SJCRH30 (cell line): ENCODE data around the gene AATF. TPM values are rescaled to one million over a fixed set of nuclear protein-coding genes. Genes with fewer than 3 reads are reported as not detected.

Source experiments
- DNase-seq, 2 experiments: peaks; one replicate each; pipeline ENCODE4 v3.0.0-alpha.2; 2015 to 2020
- H3K27ac ChIP-seq: fragments of 250-450 bp; sonication (Bioruptor Pico); 2 replicates; pipeline ENCODE4 v1.5.1; 2020; ENCODE audit warnings: mild to moderate bottlenecking, moderate library complexity
- H3K27me3 ChIP-seq: fragments of 250-450 bp; sonication (Bioruptor Pico); 2 replicates; pipeline ENCODE4 v1.5.1; 2020; ENCODE audit warnings: mild to moderate bottlenecking, moderate library complexity
- H3K36me3 ChIP-seq: fragments of 250-450 bp; sonication (Bioruptor Pico); 2 replicates; pipeline ENCODE4 v1.5.1; 2020; ENCODE audit warnings: mild to moderate bottlenecking, moderate library complexity
- H3K4me1 ChIP-seq: fragments of 250-450 bp; sonication (Bioruptor Pico); 2 replicates; pipeline ENCODE4 v1.5.1; 2020; ENCODE audit warnings: mild to moderate bottlenecking, moderate library complexity
- H3K4me3 ChIP-seq: fragments of 250-450 bp; sonication (Bioruptor Pico); 2 replicates; pipeline ENCODE4 v1.5.1; 2020; ENCODE audit warnings: mild to moderate bottlenecking, moderate library complexity
- H3K9me3 ChIP-seq: fragments of 250-450 bp; sonication (Bioruptor Pico); replicated peaks from 2 replicates; pipeline ENCODE4 v1.5.1; 2020; ENCODE audit warnings: mild to moderate bottlenecking, moderate library complexity
- total RNA-seq: library from RNA; depleted of rRNA; stranded (reverse); fragments of >200 nt; shearing (Covaris generic); gene quantifications from 2 replicates; pipeline ENCODE4 v1.2.3, GENCODE V29; 2014

Gene AATF
- total RNA-seq, 1 experiment from 2014 or later, result 65.3 TPM

DNA sequence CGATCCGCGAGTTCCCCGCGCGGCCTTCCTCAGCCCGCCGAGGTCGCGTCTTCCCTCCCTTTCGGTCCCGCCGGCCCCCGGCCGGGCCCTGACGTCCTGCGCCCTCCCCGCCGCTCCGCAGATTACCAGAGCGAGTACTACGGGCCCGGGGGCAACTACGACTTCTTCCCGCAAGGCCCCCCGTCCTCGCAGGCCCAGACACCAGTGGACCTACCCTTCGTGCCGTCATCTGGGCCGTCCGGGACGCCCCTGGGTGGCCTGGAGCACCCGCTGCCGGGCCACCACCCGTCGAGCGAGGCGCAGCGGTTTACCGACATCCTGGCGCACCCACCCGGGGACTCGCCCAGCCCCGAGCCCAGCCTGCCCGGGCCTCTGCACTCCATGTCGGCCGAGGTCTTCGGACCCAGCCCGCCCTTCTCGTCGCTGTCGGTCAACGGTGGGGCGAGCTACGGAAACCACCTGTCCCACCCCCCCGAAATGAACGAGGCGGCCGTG is 6.1 kb upstream of the AATF start:
- H3K4me3 ChIP-seq, result no peak overlapping the region
- H3K27ac ChIP-seq, result no peak overlapping the region
- no peaks in the 10 kb centered on the region for H3K36me3 ChIP-seq
- no peaks in the 10 kb centered on the region for H3K9me3 ChIP-seq
- peaks cover 10% of the 10 kb centered on the region for H3K27me3 ChIP-seq
- H3K4me1 ChIP-seq, result no peaks in the 10 kb centered on the region; the same call in 1 of the 2 replicates
- no peak for DNase-seq

DNA sequence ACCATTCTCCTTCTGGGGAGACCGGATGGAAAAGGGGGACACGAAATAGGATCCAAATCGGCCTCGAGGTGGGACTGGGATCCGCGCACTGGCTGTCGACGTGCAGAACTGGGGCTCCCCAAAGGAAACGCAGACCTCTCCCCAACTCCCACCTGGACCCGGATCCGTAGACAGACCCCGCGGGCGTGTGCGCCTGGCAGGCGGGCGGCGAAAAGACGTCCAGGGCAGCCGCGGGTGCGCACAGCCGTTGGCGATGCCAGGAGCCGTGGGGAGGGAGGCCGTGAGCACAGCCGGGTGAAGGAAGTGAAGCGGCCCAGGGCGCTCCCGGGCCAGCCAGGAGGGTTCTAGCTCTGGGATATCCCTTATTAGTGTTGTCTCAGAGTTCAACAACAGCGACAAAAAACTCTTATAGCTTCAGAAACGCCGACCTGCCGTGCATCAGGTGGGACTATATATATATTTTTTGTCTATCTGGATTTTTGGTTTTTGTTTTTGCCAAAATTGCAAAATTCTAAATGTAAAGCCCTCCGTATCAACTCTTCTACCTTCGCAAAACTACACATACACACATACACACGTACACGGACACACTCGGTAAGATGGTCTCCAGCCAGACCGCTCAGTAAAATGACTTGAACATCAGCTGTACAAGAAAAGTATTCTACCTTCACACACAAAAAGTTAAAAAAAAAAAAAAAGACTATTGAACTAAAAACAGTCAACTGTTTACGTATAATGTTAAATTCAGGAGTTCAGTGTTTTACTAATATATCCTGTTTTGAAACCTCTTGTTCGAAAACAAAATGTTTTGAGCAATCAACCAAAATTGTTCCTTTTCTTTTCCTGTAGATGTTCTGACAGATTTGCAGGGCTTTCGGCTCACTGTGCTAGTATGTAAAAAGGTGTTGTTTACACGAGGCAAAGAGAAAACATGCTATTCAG is 5.2 kb upstream of the AATF start:
- H3K36me3 ChIP-seq, result no peaks in the 10 kb centered on the region
- peaks cover 2% of the 10 kb centered on the region; the same call in 1 of the 2 replicates for H3K27me3 ChIP-seq
- H3K9me3 ChIP-seq, result no peaks in the 10 kb centered on the region
- H3K4me3 ChIP-seq, result no peak overlapping the region
- DNase-seq, result no peak
- H3K4me1 ChIP-seq, result peaks cover 3% of the 10 kb centered on the region; the same call in 1 of the 2 replicates
- no peak overlapping the region for H3K27ac ChIP-seq

DNA sequence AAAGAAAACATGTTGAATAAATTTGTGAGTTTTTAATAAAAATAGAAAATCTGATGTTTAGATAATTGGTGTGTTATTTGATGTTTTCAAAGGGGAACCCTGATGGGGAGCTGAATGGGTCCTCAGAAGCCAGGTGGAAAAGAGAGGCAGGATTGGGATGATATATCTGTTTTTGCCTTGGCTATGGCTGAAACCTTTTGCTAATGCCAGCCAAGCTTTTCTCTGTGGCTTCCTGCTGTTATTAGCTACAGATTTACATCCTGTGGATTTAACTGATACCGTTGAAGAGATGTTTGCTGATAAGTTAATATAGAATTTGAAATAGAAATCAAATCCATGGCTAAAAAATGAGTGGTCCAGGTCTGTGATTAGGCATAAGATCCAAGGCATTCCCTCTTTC is 4.2 kb upstream of the AATF start:
- H3K9me3 ChIP-seq, result no peaks in the 10 kb centered on the region
- H3K27ac ChIP-seq, result no peak overlapping the region
- no peak overlapping the region for H3K4me3 ChIP-seq
- H3K27me3 ChIP-seq, result no peaks in the 10 kb centered on the region
- H3K4me1 ChIP-seq, result peaks cover 3% of the 10 kb centered on the region; the same call in 1 of the 2 replicates
- no peak for DNase-seq
- H3K36me3 ChIP-seq, result no peaks in the 10 kb centered on the region

DNA sequence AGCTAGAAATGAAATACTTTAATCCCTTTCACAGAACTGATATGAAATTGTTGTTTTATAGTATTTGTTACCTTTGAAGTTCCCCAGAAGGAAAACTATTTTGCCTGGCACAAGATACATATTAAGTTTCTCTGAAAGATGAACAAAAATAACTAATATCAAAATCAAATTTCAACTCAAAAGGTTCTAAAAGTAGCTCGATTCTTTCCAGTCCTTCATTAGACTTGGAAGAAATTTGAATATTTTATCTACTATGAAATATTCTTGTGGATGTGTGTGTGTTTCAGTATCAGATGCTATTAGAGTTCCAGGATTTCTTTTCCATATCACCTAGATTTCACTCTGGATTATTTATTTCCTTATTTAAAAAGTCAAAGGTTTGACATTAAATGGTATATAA is 3.6 kb upstream of the AATF start:
- Histone ChIP-seq H3K36me3 (no peaks in the 10 kb centered on the region), H3K27me3 (no peaks in the 10 kb centered on the region), H3K9me3 (no peaks in the 10 kb centered on the region), H3K27ac (no peak overlapping the region), H3K4me3 (no peak overlapping the region), H3K4me1 (peaks cover 3% of the 10 kb centered on the region; the same call in 1 of the 2 replicates)
- no peak for DNase-seq

DNA sequence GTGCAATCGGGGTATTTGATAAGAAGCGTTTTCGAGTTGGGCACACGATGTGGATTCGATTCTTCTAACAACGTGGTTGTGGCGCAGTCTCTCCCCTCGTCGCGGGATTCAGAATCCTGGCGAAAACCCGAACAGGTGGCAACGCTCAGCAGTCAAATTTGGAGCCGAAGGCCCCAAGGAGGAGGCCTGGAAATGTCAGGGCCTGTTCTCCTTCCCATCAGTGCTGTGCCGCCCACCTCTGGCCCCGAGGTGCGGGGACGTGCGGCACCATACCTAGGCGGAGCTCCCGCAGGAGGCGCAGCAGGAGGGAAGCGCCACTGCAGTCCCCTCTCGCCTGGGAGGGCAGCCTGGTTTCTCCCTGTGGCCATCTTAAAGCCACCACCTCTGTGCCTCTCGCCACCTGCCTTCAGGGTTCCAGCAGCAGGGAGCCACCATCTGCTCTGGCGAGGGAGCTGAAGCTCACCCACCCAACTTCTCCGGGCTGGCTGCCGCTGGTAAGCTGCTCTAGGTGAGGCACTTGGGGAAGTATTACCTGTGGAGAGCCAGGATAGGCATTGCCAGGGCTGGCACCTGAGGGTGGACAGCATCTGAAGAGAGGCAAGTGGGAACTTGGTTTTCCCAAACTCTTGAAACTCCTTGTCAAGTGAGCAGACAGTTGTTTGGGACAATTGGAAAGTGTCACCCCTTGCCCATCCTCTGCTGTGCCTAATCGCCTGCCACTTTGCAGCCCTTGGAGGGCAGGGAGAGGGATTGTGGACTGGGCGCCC is 2.6 kb upstream of the AATF start:
- Histone ChIP-seq H3K27me3 (no peaks in the 10 kb centered on the region), H3K36me3 (peaks cover 7% of the 10 kb centered on the region; the same call in 1 of the 2 replicates), H3K27ac (no peak overlapping the region), H3K9me3 (no peaks in the 10 kb centered on the region), H3K4me3 (no peak overlapping the region), H3K4me1 (peaks cover 3% of the 10 kb centered on the region; the same call in 1 of the 2 replicates)
- DNase-seq, result no peak

DNA sequence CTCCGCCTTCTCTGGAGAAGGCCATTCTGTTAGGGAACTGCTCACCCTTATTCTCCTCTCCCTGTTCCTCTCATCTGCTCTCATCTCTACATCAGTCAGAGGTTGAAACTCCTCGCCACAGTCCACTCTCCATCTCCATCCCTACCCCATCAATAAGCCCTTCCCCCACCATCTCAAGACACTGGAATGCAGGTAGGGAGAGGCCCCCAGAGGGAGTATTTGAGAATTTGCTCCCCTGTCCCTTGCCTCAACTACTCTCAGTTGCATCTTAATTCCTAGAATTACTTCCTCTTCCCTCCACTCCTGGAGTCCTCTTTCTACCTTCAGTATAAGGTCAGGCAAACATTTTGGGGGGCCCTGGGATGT is 2.0 kb upstream of the AATF start:
- Histone ChIP-seq H3K4me3 (no peak overlapping the region), H3K9me3 (no peaks in the 10 kb centered on the region), H3K27me3 (no peaks in the 10 kb centered on the region), H3K27ac (no peak overlapping the region), H3K4me1 (peaks cover 3% of the 10 kb centered on the region; the same call in 1 of the 2 replicates), H3K36me3 (peaks cover 12% of the 10 kb centered on the region)
- DNase-seq, result no peak

DNA sequence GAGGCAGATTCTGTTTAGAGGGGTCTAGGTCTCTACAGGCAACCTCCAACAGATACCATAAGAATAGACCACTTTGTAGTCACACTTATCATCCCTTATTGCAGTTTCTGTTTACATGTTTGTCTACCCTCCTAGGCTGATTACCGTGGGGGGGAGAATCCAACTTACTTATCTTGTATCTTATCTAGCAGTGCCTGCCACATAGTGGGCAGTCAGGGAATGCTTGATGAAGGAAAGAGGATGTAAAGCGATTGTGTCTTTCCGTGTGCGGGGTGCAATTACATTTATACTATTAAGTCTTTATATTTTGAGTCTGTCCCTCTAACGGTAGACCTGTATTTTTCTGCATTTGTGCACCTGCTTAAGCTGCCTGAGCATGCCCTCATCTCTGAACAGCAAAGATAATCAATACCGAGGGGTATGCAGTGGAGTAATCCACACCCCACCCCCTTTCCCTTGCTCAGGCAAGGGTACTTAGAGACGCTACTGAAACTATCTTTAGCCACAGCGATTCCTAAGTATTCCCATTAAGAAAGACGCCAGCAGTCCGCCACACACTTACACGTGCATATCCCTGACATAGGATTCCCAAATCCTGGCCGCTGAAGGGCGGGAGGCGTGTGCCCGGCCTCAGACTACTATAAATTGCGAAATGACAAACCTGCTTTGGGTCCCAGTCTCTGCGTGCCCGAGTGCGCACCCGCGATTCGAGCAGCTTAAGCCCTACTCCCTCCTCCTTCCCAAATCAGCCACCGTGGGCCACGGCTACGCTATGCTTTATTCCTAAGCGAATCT is 635 bp upstream of the AATF start:
- Histone ChIP-seq H3K27me3 (no peaks in the 10 kb centered on the region), H3K27ac (peak overlapping the region; percentile 77; the same call in 1 of the 2 replicates), H3K36me3 (peaks cover 26% of the 10 kb centered on the region), H3K4me1 (peaks cover 3% of the 10 kb centered on the region; the same call in 1 of the 2 replicates), H3K4me3 (peak overlapping the region; percentile 76), H3K9me3 (no peaks in the 10 kb centered on the region)
- DNase-seq, result no peak

DNA sequence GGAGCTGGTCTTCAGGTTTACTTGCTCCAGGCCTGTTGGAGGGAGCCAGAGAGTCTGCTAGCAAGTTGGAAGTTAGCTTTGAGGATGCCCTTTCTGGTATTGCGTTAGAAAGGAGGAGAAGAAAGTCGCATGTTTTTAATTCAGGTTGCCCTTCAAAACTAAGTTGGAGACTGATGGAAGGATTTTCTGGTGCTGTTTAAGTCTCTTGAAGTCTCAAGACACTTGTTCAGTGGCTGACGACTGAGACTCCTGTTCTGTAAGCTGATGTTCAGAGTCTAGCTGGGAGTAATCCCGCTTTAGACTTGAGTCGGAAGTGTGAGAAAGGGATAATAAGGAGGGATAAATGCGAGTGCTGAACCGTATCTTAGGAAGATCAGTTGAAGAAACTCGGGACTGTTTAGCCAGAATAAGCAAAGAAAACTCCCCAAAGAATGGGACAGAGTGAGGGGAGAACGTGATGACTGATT is 740 bp downstream of the AATF start:
- H3K9me3 ChIP-seq, result no peaks in the 10 kb centered on the region
- H3K4me3 ChIP-seq, result peak overlapping the region; percentile 76
- peak overlapping the region; percentile 77 for H3K27ac ChIP-seq
- H3K36me3 ChIP-seq, result peaks cover 37% of the 10 kb centered on the region
- peaks cover 3% of the 10 kb centered on the region; the same call in 1 of the 2 replicates for H3K4me1 ChIP-seq
- no peak for DNase-seq
- H3K27me3 ChIP-seq, result no peaks in the 10 kb centered on the region

DNA sequence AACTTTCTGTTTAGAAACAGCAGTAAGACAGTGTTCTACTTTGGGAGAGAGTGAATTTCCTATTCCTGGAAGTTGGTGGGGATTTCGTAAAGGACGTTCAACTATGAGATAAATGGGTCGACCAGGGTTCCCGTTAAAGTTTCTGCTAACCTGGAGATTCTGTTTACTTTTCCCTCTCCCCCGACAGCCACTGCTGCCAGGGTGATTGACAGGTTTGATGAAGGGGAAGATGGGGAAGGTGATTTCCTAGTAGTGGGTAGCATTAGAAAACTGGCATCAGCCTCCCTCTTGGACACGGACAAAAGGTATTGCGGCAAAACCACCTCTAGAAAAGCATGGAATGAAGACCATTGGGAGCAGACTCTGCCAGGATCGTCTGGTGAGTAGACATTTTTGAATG is 1.3 kb downstream of the AATF start:
- no peak for DNase-seq
- Histone ChIP-seq H3K27ac (no peak overlapping the region), H3K36me3 (peaks cover 42% of the 10 kb centered on the region), H3K27me3 (no peaks in the 10 kb centered on the region), H3K4me3 (peak overlapping the region; percentile 76), H3K4me1 (peaks cover 3% of the 10 kb centered on the region; the same call in 1 of the 2 replicates), H3K9me3 (no peaks in the 10 kb centered on the region)

DNA sequence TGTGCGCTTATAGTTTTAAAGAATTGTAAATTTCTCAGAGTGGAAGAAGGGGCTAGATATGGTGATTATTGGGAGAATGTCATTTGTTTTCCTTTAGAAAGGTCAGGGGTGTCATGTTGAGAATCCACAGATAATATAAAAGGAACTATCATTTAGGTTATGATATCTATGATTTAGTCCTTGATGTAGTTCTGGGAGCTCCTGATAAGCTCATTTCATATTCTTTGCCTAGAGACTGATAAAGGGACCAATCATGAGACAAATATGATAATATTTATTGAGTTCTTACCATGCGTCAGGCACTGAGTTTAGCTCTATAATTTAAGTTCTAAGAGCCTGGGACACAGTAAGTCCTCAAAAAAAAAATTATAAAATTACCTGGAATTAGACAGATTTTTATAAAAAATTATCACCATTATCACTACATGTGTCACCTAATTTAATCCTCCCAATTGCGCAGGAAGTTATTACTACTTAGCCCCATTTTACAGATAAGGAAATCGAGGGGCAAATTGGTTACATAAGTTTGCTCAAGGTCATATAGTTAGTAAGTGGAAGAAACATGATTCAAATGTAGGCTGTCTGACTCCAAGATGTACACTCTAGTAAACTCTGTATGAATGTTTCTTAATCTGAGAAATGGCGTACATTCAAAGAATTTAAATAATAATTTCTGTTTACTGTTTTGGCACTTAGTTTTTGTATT is 2.5 kb downstream of the AATF start:
- no peak for DNase-seq
- H3K4me1 ChIP-seq, result peaks cover 3% of the 10 kb centered on the region; the same call in 1 of the 2 replicates
- no peaks in the 10 kb centered on the region for H3K9me3 ChIP-seq
- H3K4me3 ChIP-seq, result no peak overlapping the region
- H3K27me3 ChIP-seq, result no peaks in the 10 kb centered on the region
- H3K27ac ChIP-seq, result no peak overlapping the region
- peaks cover 54% of the 10 kb centered on the region for H3K36me3 ChIP-seq

DNA sequence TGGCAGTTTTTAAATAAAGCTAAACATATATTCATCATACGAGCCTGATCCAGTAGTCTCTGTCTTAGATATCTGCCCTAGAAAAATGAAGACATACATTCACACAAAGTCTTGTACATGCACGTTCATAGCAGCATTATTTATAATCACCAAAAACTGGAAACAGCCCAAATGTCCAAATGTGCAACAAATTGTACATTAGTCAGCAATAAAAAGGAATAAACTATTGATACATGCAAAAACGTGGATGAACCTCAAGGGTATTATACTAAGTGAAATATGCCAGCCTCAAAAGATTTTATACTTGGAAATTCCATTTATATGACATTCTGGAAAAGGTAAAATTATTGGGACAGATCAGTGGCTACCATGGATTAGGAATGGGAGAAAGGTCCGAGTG is 22.8 kb downstream of the AATF start:
- Histone ChIP-seq H3K4me3 (no peak overlapping the region), H3K27ac (no peak overlapping the region), H3K9me3 (no peaks in the 10 kb centered on the region), H3K4me1 (0 out of 2 replicates have a peak, but pooled peaks cover 4% of the 10 kb centered on the region), H3K27me3 (no peaks in the 10 kb centered on the region), H3K36me3 (peaks cover 30% of the 10 kb centered on the region)
- no peak for DNase-seq

DNA sequence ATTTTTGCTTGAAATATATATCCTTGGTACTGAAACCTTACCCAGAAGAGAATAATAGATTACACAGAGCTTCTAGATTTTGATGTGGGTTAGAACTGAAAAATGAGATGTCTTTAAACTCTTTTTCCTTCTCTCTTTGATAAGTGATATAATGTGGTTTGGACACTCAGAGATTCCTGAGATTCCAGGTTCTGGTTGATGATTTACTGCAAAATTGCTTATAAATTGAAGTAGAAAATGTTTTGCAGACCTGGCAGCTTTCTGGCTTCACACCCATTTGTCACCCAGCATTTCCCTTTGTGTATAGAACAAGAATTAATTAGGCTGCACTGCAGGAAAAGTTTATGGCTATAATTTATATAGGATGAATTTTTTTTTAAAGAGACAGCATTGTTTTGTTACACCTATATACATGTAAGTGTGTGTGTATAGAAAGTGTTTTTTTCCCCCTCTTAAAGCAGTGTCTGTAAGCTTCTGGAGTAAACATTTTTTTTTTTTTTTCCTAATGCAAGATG is 23.5 kb downstream of the AATF start:
- H3K27me3 ChIP-seq, result no peaks in the 10 kb centered on the region
- H3K4me3 ChIP-seq, result no peak overlapping the region
- DNase-seq, result no peak
- H3K36me3 ChIP-seq, result peaks cover 22% of the 10 kb centered on the region
- H3K4me1 ChIP-seq, result 0 out of 2 replicates have a peak, but pooled peaks cover 4% of the 10 kb centered on the region
- no peaks in the 10 kb centered on the region for H3K9me3 ChIP-seq
- no peak overlapping the region for H3K27ac ChIP-seq

DNA sequence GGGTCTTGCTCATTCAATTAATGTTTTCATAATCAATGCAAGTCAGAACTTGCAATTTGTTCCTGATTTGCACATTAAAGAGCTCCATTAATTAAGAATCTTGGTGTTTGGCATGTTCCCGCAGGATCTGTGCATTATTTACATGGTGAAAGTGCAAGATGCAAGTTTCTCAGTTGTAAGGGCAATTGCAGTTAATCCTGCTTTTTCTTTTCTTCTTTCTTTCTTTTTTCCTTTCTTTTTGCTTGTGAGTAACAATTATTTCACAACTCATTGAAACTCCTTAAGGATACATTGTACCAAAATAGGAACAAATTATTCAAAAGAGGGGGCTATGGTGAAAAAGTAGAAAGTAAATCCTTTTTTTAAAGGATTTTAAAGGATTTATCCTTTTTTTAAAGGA is 24.2 kb downstream of the AATF start:
- DNase-seq, result no peak
- Histone ChIP-seq H3K4me3 (no peak overlapping the region), H3K4me1 (0 out of 2 replicates have a peak, but pooled peaks cover 4% of the 10 kb centered on the region), H3K36me3 (peaks cover 18% of the 10 kb centered on the region), H3K9me3 (no peaks in the 10 kb centered on the region), H3K27ac (no peak overlapping the region), H3K27me3 (no peaks in the 10 kb centered on the region)
